GM18499 (cell line): ENCODE data around the gene MTA1.

Experiments
- ATAC-seq: cut with Tn5 transposase; IDR thresholded peaks from one replicate; pipeline ENCODE4 v1.9.1; 2021; ENCODE audit warnings: moderate number of reproducible peaks; ENCODE audit not compliant: insufficient read depth, unreplicated experiment

The MTA1 gene

GRCh38 chr14:105471823-105472485, 52.3 kb downstream of the MTA1 start:
- no peak for ATAC-seq

GRCh38 chr14:105472486-105472991, 52.9 kb downstream of the MTA1 start:
- no peak for ATAC-seq

GRCh38 chr14:105473033-105473676, 53.5 kb downstream of the MTA1 start:
- ATAC-seq, result no peak

GRCh38 chr14:105473677-105474482, 54.3 kb downstream of the MTA1 start:
- ATAC-seq, result no peak

- ATAC-seq, result no peak
Measured at GRCh38 chr14:105474483-105475268, 55.0 kb downstream of the MTA1 start, which contains the start of gene CRIP2. Gene CRIP2 (plus strand): TSS chr14:105474821. CDS start chr14:105474863, 42 bp downstream.

GRCh38 chr14:105475269-105476096, 55.9 kb downstream of the MTA1 start:
- ATAC-seq, result no peak

DNA sequence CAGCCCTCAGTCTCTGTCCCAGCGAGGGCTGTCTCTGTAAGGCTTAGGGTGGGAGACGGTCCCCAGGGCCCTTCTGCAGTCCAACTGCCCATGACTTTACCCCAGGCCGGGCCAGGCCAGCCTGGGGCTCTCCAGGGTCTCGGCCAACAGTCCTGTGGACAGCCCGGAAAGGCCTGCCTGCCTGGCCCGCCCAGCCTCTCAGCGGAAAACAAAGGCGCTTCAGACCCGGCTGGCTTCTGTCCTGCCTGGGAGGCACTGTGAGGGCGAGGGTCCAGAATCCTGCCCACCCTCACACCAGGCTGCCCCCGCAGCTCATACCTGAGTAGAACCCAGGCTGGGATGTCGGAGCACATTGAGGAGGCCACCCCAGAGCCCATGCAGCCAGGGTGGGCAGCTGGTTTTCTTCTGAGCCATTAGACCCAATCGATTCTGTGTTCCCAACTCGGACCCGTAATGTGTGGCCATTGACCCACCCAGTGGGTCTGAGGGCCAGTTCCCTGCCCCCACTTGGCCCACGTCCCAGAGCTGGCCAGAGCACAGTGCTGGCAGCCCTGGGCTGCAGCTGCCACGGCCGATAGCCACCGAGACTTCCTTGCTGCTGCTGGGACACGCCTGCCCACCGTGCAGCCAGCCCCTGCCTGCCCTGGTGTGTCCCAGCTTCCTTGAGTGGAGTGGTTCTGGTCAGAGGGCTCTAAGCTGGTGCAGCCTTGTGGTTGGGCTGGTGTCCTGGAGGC, 56.6 kb downstream of the MTA1 start:
- ATAC-seq, result no peak

- ATAC-seq, result no peak
Measured at GRCh38 chr14:105476831-105477659, 57.4 kb downstream of the MTA1 start.

DNA sequence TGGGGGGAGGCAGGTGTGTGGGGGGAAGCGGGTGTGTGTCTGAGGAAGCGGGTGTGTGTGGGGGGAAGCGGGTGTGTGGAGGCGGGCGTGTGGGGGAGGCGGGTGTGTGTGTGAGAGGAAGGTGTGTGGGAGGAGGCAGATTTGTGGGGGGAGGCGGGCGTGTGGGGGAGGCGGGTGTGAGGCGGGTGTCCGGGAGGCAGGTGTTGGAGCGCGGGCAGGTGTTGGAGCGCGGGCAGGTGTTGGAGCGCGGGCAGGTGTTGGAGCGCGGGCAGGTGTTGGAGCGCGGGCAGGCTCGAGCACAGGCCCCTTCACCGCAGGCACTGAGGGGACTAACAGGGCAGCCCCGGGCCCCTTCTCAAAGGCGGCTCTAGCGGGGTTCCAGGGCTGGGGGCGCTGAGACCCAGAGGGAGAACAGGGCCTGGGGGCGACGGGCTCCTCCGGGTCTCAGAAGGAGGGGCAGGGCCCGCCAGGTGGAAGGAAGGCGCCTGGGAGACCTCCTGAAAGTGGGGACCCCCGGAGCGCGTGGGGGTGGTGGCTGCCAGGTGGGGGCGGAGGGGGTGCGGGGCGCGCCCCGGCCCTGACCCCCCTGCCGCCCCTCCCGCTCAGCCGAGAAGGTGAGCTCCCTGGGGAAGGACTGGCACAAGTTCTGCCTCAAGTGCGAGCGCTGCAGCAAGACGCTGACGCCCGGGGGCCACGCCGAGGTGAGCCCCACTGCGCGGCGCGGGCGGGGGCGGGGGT, 58.2 kb downstream of the MTA1 start:
- no peak for ATAC-seq

GRCh38 chr14:105478398-105479251, 59.0 kb downstream of the MTA1 start:
- no peak for ATAC-seq

DNA sequence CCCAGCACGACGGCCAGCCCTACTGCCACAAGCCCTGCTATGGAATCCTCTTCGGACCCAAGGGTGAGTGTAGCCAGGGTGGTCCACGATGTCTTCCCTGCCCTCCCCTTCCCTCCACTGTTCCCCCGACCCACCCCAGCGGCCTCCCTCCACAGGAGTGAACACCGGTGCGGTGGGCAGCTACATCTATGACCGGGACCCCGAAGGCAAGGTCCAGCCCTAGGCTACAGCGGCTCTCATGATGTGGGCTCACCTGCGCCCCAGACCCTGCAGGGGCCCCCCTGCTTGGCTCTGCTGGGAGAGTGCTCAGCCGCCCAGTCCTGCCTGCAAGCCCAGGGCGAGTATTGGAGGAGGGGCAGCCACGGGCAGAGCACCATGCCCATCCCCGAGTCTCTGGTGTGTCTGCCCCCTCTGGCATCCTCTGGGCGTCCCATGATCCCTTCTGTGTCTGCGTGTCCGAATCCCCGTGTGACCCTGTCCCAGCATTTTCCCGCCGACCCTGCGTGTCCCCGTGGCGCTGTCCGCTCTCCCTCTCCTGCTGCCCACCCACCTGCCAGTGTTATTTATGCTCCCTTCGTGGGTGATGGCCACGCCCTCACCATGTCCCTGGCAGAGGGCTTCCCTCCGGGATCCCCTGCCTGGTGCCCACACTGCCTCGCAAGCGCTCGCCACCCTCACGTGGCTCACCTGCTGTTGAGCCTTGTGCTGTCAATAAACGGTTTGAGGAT, 60.0 kb downstream of the MTA1 start:
- no peak for ATAC-seq

- ATAC-seq, result no peak
Measured at GRCh38 chr14:105480199-105480746, 60.6 kb downstream of the MTA1 start.

DNA sequence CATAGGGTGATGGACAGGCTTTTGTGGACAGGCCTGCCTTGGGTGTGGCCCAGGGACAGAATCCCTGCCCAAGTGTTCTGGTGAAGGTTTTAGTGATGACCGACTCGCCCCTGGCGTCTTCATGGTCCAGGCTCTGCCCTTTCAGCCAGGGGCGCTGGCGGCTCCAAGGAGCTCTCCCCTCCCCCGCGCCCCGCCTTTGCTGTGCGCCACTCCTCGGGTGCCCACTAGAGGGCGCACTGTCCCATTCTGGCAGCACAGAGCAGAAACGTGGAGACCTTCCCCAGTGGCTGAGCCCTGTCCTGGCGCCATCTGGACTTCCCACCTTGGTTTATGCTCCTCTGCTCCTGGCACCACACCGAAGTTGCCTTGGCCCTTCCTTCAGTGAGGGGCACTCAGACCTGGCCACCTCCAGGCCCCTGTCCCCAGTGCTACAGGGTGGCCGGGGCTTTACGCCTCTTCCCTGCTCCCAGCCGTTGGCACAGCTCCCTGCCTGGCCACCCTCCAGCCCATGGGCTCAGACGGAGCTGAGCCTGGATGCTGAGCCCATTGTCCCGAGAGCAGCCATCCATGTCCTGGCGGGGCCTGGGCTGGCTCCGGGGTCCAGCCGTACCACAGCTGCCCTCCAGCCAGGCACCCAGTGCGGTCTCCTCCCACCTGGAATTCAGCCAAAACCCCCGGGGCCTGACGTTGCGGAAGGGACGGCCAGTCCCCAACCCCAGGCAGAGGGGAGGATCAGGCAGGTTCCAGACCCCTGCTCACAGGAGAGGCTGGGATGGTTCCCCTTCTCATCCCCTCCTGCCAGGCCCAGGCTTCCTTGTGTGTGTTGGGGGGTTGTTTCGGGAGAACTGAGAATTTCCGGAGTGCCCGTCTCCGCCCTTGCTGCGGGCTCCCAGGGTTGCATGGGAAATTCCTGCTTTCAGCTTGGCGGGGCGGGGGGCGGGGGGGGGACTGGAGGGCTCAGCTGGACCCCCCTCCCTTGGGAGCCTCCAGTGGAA, 61.5 kb downstream of the MTA1 start:
- no peak for ATAC-seq

DNA sequence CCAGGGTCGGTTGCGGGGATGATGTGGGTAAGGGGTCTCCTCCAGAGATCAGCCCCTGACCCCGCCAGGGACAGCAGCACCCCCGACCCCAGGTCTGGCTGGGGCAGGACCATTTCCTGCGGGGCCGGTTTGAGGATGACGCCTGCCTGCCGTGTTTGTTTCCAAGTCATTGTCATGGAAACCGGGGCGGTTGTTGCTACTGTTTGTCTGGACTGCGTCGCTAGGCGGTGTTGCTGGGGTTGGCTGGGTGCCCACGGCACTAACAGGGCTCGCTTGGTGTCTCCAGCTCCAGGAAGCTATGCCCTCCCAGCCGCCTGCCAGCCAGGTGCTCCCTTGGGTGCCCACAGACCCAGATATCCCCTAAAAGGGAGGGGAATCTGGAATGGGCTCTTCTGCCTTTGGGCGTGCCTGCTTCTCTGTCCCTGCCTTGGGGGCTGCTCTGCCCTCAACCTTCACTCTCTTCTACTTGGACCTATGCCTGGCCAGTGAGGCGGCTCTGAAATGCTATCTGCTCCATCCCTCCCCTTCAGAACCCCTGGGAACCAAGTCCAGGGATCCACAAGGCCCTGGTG, 62.3 kb downstream of the MTA1 start:
- ATAC-seq, result peak; percentile 41
